HepG2 (cell line): Measurements from ENCODE around the gene TYMS. TPM values are rescaled to one million over a fixed set of nuclear protein-coding genes. Genes with fewer than 3 reads are reported as not detected.

Experiments used
- CBFB ChIP-seq: sonication (generic); formaldehyde crosslinking; IDR thresholded peaks from 2 replicates; pipeline ENCODE4 v1.4.0; 2020; ENCODE audit warnings: missing genetic modification reagents
- FOSL2 ChIP-seq: sonication (generic); formaldehyde crosslinking; IDR thresholded peaks from 2 replicates; pipeline ENCODE4 v1.4.0; 2020; ENCODE audit warnings: missing genetic modification reagents
- HHEX ChIP-seq: IDR thresholded peaks from 2 replicates; pipeline ENCODE4 v1.6.1; 2016; ENCODE audit warnings: control low read depth
- HNRNPK ChIP-seq: fragments of 200-400 bp; formaldehyde crosslinking; IDR thresholded peaks from 2 replicates; pipeline ENCODE4 v1.6.1; 2018; ENCODE audit warnings: low read length, low read depth, moderate library complexity, mild to moderate bottlenecking; ENCODE audit not compliant: poor library complexity, severe bottlenecking
- IKZF4 ChIP-seq: sonication (generic); formaldehyde crosslinking; IDR thresholded peaks from 2 replicates; pipeline ENCODE4 v1.5.1; 2020; ENCODE audit warnings: borderline replicate concordance, mild to moderate bottlenecking, low read depth, missing genetic modification reagents; ENCODE audit errors: not compliant biosample characterization
- NR2F1 ChIP-seq, 2 experiments: fragments of 450-650 bp in 1 of 2; formaldehyde crosslinking in 1 of 2; IDR thresholded peaks; 2 replicates each; pipeline versions ENCODE4 v1.5.0 to v1.6.1; 2016 to 2020; ENCODE audit warnings: mild to moderate bottlenecking in 1 of 2, missing compliant biosample characterization in 1 of 2, missing genetic modification reagents in 1 of 2, moderate library complexity in 1 of 2
- RFXANK ChIP-seq: IDR thresholded peaks from 2 replicates; pipeline ENCODE4 v1.6.1; 2016
- SMC3 ChIP-seq: IDR thresholded peaks from 2 replicates; pipeline ENCODE4 v1.6.1; 2011; ENCODE audit warnings: low read length, improper control_type of control experiment
- ZBTB34 ChIP-seq: sonication (generic); formaldehyde crosslinking; IDR thresholded peaks from 2 replicates; pipeline ENCODE4 v1.8.0; 2022; ENCODE audit warnings: mild to moderate bottlenecking, missing genetic modification reagents
- ZNF292 ChIP-seq: sonication (generic); formaldehyde crosslinking; IDR thresholded peaks from 2 replicates; pipeline ENCODE4 v1.8.1; 2022; ENCODE audit warnings: mild to moderate bottlenecking, low read depth, missing genetic modification reagents, borderline replicate concordance
- ZNF34 ChIP-seq: sonication (generic); formaldehyde crosslinking; IDR thresholded peaks from 2 replicates; pipeline ENCODE4 v1.4.0; 2020; ENCODE audit warnings: mild to moderate bottlenecking, missing genetic modification reagents, borderline replicate concordance
- ZNF441 ChIP-seq: sonication (generic); formaldehyde crosslinking; IDR thresholded peaks from 2 replicates; pipeline ENCODE4 v1.7.0; 2021; ENCODE audit warnings: missing genetic modification reagents, borderline replicate concordance
- ZNF607 ChIP-seq: sonication (generic); formaldehyde crosslinking; IDR thresholded peaks from 2 replicates; pipeline ENCODE4 v1.5.1; 2020; ENCODE audit warnings: missing genetic modification reagents, mild to moderate bottlenecking, borderline replicate concordance
- ZNF781 ChIP-seq: sonication (generic); formaldehyde crosslinking; IDR thresholded peaks from 2 replicates; pipeline ENCODE4 v1.5.1; 2020; ENCODE audit warnings: borderline replicate concordance, mild to moderate bottlenecking, missing genetic modification reagents; ENCODE audit errors: not compliant biosample characterization
- polyA plus RNA-seq, 8 experiments: library from polyadenylated mRNA; depleted of rRNA in 3 of 8; stranded (reverse) in 7 of 8; unstranded in 1 of 8; fragments of >200 nt; fragmentation: Illumina TruSeq in 4 of 8; extraction: Trizol in 4 of 8; gene quantifications; 2 replicates each; pipeline versions ENCODE4 v1.2.1 to v1.2.3, GENCODE V29; 2011 to 2016; ENCODE audit warnings: low read depth in 4 of 8, missing spikeins in 1 of 8, mixed read lengths in 1 of 8; ENCODE audit not compliant: insufficient read depth in 1 of 8
- total RNA-seq, 5 experiments: library from RNA; depleted of rRNA; stranded (reverse); fragments of >200 nt; fragmentation: Illumina TruSeq; extraction: Trizol; gene quantifications; 2 replicates each; pipeline ENCODE4 v1.2.3, GENCODE V29; 2016; ENCODE audit warnings: low read depth in 1 of 5
- TF ChIP-seq, protein P1 (sequence below): sonication (generic); formaldehyde crosslinking; IDR thresholded peaks from 2 replicates; pipeline ENCODE4 v1.4.0; 2020; ENCODE audit warnings: mild to moderate bottlenecking, low read depth, missing genetic modification reagents
- TF ChIP-seq, protein P2 (sequence below): sonication (generic); formaldehyde crosslinking; IDR thresholded peaks from 2 replicates; pipeline ENCODE4 v1.9.0; 2021; ENCODE audit warnings: missing genetic modification reagents, borderline replicate concordance
- TF ChIP-seq, protein P3 (sequence below): IDR thresholded peaks from 2 replicates; pipeline ENCODE4 v1.6.1; 2016; ENCODE audit warnings: mild to moderate bottlenecking
- TF ChIP-seq, protein P4 (sequence below): sonication (generic); formaldehyde crosslinking; IDR thresholded peaks from 2 replicates; pipeline ENCODE4 v1.5.1; 2020; ENCODE audit warnings: mild to moderate bottlenecking, missing genetic modification reagents, moderate library complexity

The TYMS gene
- total and polyA plus RNA-seq, 2 of the 13 experiments (the other 11 are each of a cell fraction or from before 2014, with no cell fraction given): 80.1 to 106 TPM

- TF ChIP-seq ZBTB34: peak; percentile 85
- TF ChIP-seq, protein P1, sequence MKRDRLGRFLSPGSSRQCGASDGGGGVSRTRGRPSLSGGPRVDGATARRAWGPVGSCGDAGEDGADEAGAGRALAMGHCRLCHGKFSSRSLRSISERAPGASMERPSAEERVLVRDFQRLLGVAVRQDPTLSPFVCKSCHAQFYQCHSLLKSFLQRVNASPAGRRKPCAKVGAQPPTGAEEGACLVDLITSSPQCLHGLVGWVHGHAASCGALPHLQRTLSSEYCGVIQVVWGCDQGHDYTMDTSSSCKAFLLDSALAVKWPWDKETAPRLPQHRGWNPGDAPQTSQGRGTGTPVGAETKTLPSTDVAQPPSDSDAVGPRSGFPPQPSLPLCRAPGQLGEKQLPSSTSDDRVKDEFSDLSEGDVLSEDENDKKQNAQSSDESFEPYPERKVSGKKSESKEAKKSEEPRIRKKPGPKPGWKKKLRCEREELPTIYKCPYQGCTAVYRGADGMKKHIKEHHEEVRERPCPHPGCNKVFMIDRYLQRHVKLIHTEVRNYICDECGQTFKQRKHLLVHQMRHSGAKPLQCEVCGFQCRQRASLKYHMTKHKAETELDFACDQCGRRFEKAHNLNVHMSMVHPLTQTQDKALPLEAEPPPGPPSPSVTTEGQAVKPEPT (CRISPR knock-in tag): no peak; the same call in 1 of the 2 replicates
- TF ChIP-seq ZNF607 (CRISPR knock-in tag): peak; percentile 98
- no peak for TF ChIP-seq ZNF292 (CRISPR knock-in tag)
- peak; percentile 88 for TF ChIP-seq IKZF4
- TF ChIP-seq SMC3: no peak
- TF ChIP-seq, protein P2, sequence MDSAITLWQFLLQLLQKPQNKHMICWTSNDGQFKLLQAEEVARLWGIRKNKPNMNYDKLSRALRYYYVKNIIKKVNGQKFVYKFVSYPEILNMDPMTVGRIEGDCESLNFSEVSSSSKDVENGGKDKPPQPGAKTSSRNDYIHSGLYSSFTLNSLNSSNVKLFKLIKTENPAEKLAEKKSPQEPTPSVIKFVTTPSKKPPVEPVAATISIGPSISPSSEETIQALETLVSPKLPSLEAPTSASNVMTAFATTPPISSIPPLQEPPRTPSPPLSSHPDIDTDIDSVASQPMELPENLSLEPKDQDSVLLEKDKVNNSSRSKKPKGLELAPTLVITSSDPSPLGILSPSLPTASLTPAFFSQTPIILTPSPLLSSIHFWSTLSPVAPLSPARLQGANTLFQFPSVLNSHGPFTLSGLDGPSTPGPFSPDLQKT (CRISPR knock-in tag): no peak
- no peak; the same call in 1 of the 2 replicates for TF ChIP-seq FOSL2
- TF ChIP-seq CBFB (CRISPR knock-in tag): no peak; the same call in 1 of the 2 replicates
- TF ChIP-seq ZNF781 (CRISPR knock-in tag): no peak
- TF ChIP-seq ZNF441 (CRISPR knock-in tag): peak; percentile 80
- no peak for TF ChIP-seq NR2F1 (CRISPR knock-in tag; IDR thresholded peaks at IDR 0.05)
- TF ChIP-seq HHEX (CRISPR knock-in tag): no peak
- 0 out of 2 replicates have a peak, but pooled peaks have one; percentile 49 for TF ChIP-seq ZNF34
- TF ChIP-seq, protein P3, sequence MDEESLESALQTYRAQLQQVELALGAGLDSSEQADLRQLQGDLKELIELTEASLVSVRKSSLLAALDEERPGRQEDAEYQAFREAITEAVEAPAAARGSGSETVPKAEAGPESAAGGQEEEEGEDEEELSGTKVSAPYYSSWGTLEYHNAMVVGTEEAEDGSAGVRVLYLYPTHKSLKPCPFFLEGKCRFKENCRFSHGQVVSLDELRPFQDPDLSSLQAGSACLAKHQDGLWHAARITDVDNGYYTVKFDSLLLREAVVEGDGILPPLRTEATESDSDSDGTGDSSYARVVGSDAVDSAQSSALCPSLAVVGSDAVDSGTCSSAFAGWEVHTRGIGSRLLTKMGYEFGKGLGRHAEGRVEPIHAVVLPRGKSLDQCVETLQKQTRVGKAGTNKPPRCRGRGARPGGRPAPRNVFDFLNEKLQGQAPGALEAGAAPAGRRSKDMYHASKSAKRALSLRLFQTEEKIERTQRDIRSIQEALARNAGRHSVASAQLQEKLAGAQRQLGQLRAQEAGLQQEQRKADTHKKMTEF: peak; percentile 17; the same call in 1 of the 2 replicates
- TF ChIP-seq HNRNPK: peak; percentile 21
- TF ChIP-seq, protein P4, sequence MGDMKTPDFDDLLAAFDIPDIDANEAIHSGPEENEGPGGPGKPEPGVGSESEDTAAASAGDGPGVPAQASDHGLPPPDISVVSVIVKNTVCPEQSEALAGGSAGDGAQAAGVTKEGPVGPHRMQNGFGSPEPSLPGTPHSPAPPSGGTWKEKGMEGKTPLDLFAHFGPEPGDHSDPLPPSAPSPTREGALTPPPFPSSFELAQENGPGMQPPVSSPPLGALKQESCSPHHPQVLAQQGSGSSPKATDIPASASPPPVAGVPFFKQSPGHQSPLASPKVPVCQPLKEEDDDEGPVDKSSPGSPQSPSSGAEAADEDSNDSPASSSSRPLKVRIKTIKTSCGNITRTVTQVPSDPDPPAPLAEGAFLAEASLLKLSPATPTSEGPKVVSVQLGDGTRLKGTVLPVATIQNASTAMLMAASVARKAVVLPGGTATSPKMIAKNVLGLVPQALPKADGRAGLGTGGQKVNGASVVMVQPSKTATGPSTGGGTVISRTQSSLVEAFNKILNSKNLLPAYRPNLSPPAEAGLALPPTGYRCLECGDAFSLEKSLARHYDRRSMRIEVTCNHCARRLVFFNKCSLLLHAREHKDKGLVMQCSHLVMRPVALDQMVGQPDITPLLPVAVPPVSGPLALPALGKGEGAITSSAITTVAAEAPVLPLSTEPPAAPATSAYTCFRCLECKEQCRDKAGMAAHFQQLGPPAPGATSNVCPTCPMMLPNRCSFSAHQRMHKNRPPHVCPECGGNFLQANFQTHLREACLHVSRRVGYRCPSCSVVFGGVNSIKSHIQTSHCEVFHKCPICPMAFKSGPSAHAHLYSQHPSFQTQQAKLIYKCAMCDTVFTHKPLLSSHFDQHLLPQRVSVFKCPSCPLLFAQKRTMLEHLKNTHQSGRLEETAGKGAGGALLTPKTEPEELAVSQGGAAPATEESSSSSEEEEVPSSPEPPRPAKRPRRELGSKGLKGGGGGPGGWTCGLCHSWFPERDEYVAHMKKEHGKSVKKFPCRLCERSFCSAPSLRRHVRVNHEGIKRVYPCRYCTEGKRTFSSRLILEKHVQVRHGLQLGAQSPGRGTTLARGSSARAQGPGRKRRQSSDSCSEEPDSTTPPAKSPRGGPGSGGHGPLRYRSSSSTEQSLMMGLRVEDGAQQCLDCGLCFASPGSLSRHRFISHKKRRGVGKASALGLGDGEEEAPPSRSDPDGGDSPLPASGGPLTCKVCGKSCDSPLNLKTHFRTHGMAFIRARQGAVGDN (CRISPR knock-in tag): peak; percentile 93
- TF ChIP-seq RFXANK (CRISPR knock-in tag): no peak
Measured at GRCh38 chr18:712401-713134, 55.1 kb downstream of the TYMS start, which contains the start of gene ENOSF1 (continued).
